Peyer's patch (tissue), 4 donors: ENCODE results near the gene CCM2. TPM values are rescaled to one million over a fixed set of nuclear protein-coding genes. Genes with fewer than 3 reads are reported as not detected.

Source experiments
- DNase-seq, 3 donors: peaks; one replicate each; pipeline ENCODE4 v3.0.0-alpha.2; 2017 to 2019
- H3K27ac ChIP-seq, 4 donors: fragments of 200-600 bp; sonication (generic); one replicate each; pipeline ENCODE4 v1.5.1; 2016 to 2019
- H3K27me3 ChIP-seq, 2 donors: fragments of 200-600 bp; sonication (generic); one replicate each; pipeline ENCODE4 v1.5.1; 2019
- H3K36me3 ChIP-seq, 3 donors: fragments of 200-600 bp; sonication (generic); one replicate each; pipeline ENCODE4 v1.5.1; 2016 to 2019
- H3K4me1 ChIP-seq, 4 donors: fragments of 200-600 bp; sonication (generic); one replicate each; pipeline ENCODE4 v1.5.1; 2016 to 2019
- H3K4me3 ChIP-seq, 4 donors: fragments of 200-600 bp; sonication (generic); 1 replicate in 3 of 4; 2 replicates in 1 of 4; pipeline ENCODE4 v1.5.1; 2016 to 2019; ENCODE audit warnings: mild to moderate bottlenecking in 1 of 4
- H3K9me3 ChIP-seq, 4 donors: fragments of 200-600 bp; sonication (generic); one replicate each; pipeline ENCODE4 v1.5.1; 2016 to 2019; ENCODE audit warnings: mild to moderate bottlenecking in 1 of 4
- CTCF ChIP-seq, 6 experiments: fragments of 450-650 bp in 4 of 6; fragments of 200-600 bp in 2 of 6; sonication (generic) in 1 of 6; IDR thresholded peaks; one replicate each; pipeline ENCODE4 v1.5.1; 2017 to 2019; ENCODE audit warnings: antibody characterized with exemption in 6 of 6, mild to moderate bottlenecking in 3 of 6, moderate library complexity in 1 of 6
- POLR2A ChIP-seq, 2 donors: fragments of 450-650 bp; IDR thresholded peaks; one replicate each; pipeline ENCODE4 v1.5.1; 2017; ENCODE audit warnings: antibody characterized with exemption in 2 of 2, mild to moderate bottlenecking in 2 of 2, moderate library complexity in 2 of 2
- total RNA-seq, 4 donors: library from RNA; depleted of rRNA; stranded (reverse); fragments of >200 nt; gene quantifications; one replicate each; pipeline ENCODE4 v1.1.0, GENCODE V29; 2016

Gene CCM2
- total RNA-seq, 4 donors from 2014 or later, result 23.3 to 49.5 (median 32.5) TPM

GRCh38 chr7:45088821-45089340 is 88.9 kb downstream of the CCM2 start, which contains the start of gene NACAD:
Gene NACAD, minus strand, starts transcription at chr7:45088969. Its CDS starts 75 bp downstream, at chr7:45088894.
- Histone ChIP-seq H3K27ac (peak within 1 kb of the TSS; percentile 14 to 67 (median 46)), H3K4me1 (peaks cover 0 to 11% (median 3%) of the 10 kb centered on the region in 4 donors), H3K27me3 (no peaks in the 10 kb centered on the region), H3K36me3 (no peaks in the 10 kb centered on the region), H3K4me3 (peak within 1 kb of the TSS; percentile 27 to 57 (median 54)), H3K9me3 (no peaks in the 10 kb centered on the region)
- no peak for TF ChIP-seq POLR2A (IDR thresholded peaks at IDR 0.05)
- TF ChIP-seq CTCF (IDR thresholded peaks at IDR 0.05), result no peak
- peak in 1 of 3 donors; percentile 56 for DNase-seq

GRCh38 chr7:45089341-45089891 is 89.4 kb downstream of the CCM2 start:
- no peaks in the 10 kb centered on the region for H3K36me3 ChIP-seq
- peak; percentile 27 to 72 (median 56) for DNase-seq
- TF ChIP-seq POLR2A (IDR thresholded peaks at IDR 0.05) (no peak), CTCF (IDR thresholded peaks at IDR 0.05) (no peak)
- H3K9me3 ChIP-seq, result no peaks in the 10 kb centered on the region
- peak overlapping the region in 2 of 4 donors; percentile 55 to 67 for H3K27ac ChIP-seq
- no peaks in the 10 kb centered on the region for H3K27me3 ChIP-seq
- peaks cover 0 to 11% (median 3%) of the 10 kb centered on the region in 4 donors for H3K4me1 ChIP-seq
- peak overlapping the region; percentile 27 to 57 (median 54) for H3K4me3 ChIP-seq

- Histone ChIP-seq H3K4me1 (peaks cover 0 to 11% (median 3%) of the 10 kb centered on the region in 4 donors), H3K9me3 (no peaks in the 10 kb centered on the region), H3K27ac (no peak overlapping the region), H3K27me3 (no peaks in the 10 kb centered on the region), H3K4me3 (no peak overlapping the region), H3K36me3 (no peaks in the 10 kb centered on the region)
- DNase-seq, result no peak
- no peak for TF ChIP-seq POLR2A (IDR thresholded peaks at IDR 0.05)
- no peak for TF ChIP-seq CTCF (IDR thresholded peaks at IDR 0.05)
Observed at GRCh38 chr7:45092100-45092930, 92.3 kb downstream of the CCM2 start.

- no peak overlapping the region for H3K4me3 ChIP-seq
- H3K27me3 ChIP-seq, result no peaks in the 10 kb centered on the region
- H3K36me3 ChIP-seq, result no peaks in the 10 kb centered on the region
- no peak for DNase-seq
- H3K27ac ChIP-seq, result no peak overlapping the region
- peaks cover 0 to 11% (median 3%) of the 10 kb centered on the region in 4 donors for H3K4me1 ChIP-seq
- TF ChIP-seq CTCF (IDR thresholded peaks at IDR 0.05), result no peak
- no peak for TF ChIP-seq POLR2A (IDR thresholded peaks at IDR 0.05)
- no peaks in the 10 kb centered on the region for H3K9me3 ChIP-seq
Observed at GRCh38 chr7:45092931-45093235, 92.9 kb downstream of the CCM2 start.

GRCh38 chr7:45098983-45099839 is 99.2 kb downstream of the CCM2 start:
- peaks cover 0 to 59% (median 4%) of the 10 kb centered on the region in 3 donors for H3K36me3 ChIP-seq

More at GRCh38 chr7:45098983-45099839, 99.2 kb downstream of the CCM2 start:
- H3K4me1 ChIP-seq, result no peaks in the 10 kb centered on the region
- H3K4me3 ChIP-seq, result no peak overlapping the region
- no peaks in the 10 kb centered on the region for H3K9me3 ChIP-seq
- no peak for TF ChIP-seq POLR2A (IDR thresholded peaks at IDR 0.05)
- no peak for DNase-seq
- no peak overlapping the region for H3K27ac ChIP-seq
- H3K27me3 ChIP-seq, result no peaks in the 10 kb centered on the region
